Measurements from ENCODE around the gene ZDHHC17.

The ZDHHC17 gene

DNA sequence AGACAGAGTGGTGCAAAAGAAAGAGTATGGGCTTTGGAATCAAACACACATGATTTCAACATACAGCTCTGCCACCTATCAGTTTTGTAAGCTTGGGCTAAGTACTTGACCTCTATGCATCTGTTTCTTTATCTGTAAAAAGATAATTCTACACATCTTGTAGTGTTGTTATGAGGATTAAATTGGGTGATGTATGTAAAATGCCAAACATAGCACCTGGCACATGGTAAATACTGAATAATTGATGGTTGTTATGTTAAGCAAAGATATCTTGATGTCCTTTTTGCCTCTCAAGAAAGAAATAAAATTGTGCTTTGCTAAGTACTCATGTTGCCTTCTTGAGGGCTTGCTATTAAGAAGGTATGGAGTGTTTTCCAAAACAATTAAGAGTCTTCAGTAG, 117.2 kb downstream of the ZDHHC17 start:
- no peak for DNase-seq (ENCODE audit: low read depth)
- TF ChIP-seq, protein P1, sequence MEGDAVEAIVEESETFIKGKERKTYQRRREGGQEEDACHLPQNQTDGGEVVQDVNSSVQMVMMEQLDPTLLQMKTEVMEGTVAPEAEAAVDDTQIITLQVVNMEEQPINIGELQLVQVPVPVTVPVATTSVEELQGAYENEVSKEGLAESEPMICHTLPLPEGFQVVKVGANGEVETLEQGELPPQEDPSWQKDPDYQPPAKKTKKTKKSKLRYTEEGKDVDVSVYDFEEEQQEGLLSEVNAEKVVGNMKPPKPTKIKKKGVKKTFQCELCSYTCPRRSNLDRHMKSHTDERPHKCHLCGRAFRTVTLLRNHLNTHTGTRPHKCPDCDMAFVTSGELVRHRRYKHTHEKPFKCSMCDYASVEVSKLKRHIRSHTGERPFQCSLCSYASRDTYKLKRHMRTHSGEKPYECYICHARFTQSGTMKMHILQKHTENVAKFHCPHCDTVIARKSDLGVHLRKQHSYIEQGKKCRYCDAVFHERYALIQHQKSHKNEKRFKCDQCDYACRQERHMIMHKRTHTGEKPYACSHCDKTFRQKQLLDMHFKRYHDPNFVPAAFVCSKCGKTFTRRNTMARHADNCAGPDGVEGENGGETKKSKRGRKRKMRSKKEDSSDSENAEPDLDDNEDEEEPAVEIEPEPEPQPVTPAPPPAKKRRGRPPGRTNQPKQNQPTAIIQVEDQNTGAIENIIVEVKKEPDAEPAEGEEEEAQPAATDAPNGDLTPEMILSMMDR (conservative IDR thresholded peaks at IDR 0.05; ENCODE audit: low read depth, low read length): no peak
- no peak overlapping the region for H3K4me3 ChIP-seq (ENCODE audit: low read length)

DNA sequence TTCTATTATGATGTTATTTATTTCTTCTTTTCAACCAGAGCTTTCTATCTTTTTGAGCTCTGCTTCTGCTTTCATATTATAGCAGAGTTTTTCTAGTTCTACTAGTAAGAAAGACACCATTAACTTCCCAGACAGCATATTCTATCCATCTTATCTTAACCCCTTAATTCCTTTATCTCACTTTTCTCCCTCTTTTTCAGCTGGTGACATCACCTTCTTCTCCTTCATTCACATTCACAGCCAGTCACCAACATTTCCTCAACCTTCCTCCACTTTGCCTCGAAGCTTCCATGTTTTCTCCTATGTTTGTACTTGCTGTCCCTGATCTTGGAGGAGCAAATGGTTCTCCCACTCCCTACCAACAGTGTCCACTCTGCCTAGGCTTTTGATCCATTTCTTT, 118.5 kb downstream of the ZDHHC17 start:
- DNase-seq (ENCODE audit: low read depth): no peak
- H3K4me3 ChIP-seq (ENCODE audit: low read length): no peak overlapping the region
- TF ChIP-seq, protein P1 (conservative IDR thresholded peaks at IDR 0.05; ENCODE audit: low read depth, low read length): no peak

DNA sequence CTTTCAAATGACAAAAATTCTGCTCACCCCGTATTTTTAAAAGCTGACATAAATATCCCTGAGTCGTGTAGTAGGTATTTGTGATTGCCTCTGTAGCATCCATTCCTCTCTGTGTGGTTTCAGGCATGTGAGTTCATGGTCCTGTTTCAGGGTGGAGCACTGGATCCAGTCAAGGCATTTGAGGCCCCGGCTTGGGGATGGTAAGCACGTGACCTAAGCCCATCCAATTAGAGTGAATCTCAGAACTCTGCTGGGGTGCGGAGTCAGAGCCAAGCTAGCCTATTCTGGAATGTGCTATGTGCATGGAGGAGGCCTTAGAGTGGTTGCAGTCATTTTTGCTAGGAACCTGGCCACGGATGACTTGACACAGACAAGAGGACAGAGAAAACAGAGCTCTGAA, 119.2 kb downstream of the ZDHHC17 start:
- DNase-seq (ENCODE audit: low read depth): no peak
- no peak overlapping the region for H3K4me3 ChIP-seq (ENCODE audit: low read length)
- TF ChIP-seq, protein P1 (conservative IDR thresholded peaks at IDR 0.05; ENCODE audit: low read depth, low read length): no peak

DNA sequence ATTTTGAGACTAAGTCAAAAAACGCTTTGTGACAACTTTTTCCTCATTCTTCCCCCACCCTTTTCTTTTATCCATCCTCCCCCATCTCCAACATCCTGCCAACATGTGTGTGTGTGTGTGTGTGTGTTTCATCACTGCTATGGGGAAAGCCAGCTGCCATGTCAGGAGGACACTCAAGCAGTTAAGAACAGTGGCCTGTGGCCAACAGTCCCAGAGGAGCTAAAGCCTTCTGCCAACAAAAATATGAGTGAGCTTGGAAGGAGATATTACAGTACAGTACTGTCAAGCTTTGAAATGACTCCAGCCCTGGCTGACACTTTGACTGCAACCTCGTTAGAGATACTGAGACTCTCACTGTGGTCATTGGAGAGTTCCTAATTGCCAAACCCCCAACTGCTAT, 119.9 kb downstream of the ZDHHC17 start:
- TF ChIP-seq, protein P1 (conservative IDR thresholded peaks at IDR 0.05; ENCODE audit: low read depth, low read length): no peak
- no peak for DNase-seq (ENCODE audit: low read depth)

DNA sequence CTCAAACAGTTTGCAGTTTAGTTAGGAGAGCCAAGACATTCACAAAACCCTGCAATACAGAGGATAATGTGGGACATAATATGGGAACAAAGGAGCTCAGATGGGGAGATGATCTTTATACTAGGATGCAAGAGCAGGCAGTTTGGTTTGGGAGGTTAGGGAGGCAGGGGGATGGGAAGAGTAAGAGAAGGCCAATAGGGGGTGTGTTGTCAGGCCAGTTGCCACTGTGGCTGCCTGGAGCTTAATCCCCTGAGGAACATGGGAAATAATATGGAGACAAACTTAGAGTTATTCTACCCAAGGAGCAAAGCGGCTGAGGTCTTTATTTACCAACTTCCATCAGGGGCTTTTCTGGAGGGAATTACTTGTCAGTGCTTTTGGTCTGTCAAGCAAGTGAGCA, 124.9 kb downstream of the ZDHHC17 start:
- DNase-seq (ENCODE audit: low read depth): no peak
- no peak overlapping the region for H3K4me3 ChIP-seq (ENCODE audit: low read length)
- TF ChIP-seq, protein P1 (conservative IDR thresholded peaks at IDR 0.05; ENCODE audit: low read depth, low read length): no peak

More for the DNA sequence above, 119.9 kb downstream of the ZDHHC17 start:
- H3K4me3 ChIP-seq (ENCODE audit: low read length): no peak overlapping the region

DNA sequence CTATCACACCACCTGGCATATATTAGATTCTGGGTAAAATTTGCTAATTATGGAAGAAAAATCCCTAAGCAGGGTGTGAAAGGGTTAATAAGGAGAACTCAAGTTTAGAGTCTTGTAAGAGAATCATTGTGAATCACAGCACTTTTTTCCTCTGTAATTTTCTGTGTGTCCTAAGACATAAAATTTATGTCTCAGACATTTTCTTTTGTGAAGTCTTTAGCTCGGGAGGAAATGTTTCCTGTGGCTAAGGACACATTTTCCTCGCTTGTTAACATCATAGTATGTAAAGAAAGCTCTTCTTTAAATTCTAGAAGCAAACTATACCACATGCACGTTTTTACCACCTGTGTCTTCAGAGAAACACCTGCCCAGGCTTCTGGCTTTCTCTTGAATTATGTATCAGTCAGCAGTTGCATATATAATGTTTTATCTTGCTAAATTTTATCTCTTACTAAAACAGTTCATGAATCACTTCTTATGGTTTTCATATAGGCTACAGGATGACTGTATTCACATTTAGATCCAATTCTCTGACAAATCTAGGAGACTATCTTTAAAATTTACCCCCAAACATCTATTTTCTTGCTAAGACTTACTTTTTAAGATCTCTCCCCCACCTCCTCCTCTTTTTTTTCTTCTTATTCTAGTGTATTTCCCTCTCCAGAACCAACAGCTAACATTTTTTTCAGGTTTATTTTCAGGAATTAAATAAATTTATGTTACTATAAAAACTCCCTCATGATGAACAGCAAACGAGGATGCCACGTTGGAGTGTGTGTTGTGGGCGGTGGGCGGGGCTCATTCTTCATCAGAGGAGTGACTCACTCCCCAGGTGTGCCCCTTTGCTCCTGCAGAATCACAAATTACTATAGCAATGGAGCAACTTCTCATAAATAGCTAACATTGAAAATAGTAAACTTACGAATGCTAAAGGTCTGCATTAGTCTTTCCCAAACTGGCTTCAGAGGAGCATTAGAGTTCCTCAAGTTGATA, 126.5 kb downstream of the ZDHHC17 start:
- DNase-seq (ENCODE audit: low read depth): no peak
- TF ChIP-seq, protein P1 (conservative IDR thresholded peaks at IDR 0.05; ENCODE audit: low read depth, low read length): no peak
- H3K4me3 ChIP-seq (ENCODE audit: low read length): no peak overlapping the region

DNA sequence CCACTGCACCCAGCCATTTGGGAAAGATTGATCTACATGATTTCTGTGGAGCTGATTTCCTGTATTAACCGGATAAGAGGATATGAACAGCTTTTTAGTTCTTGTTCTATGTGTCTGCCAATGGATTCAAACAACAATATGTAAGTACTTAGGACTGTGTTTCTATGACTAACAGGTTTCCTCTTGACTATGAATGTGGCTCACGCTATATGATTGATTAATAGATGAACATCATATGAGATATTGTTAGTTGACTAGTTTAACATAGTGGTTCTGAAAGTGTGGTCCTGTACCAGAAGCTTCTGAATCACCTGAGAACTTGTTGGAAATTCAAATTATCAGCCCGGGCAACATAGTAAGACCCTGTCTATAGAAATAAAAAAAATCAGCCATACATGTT, 127.7 kb downstream of the ZDHHC17 start:
- TF ChIP-seq, protein P1 (conservative IDR thresholded peaks at IDR 0.05; ENCODE audit: low read depth, low read length): no peak
- H3K4me3 ChIP-seq (ENCODE audit: low read length): no peak overlapping the region

More for the DNA sequence above, 127.7 kb downstream of the ZDHHC17 start:
- DNase-seq (ENCODE audit: low read depth): no peak

Measured in retinal pigment epithelial cell (primary cell).